Fibroblast of lung (primary cell): ENCODE measurements around the gene CCL20. TPM values are rescaled to one million over a fixed set of nuclear protein-coding genes. Genes with fewer than 3 reads are reported as not detected.

Source experiments
- DNase-seq, 2 donors: peaks; one replicate each; pipeline versions ENCODE4 v3.0.0 to v3.0.0-alpha.2; 2010; ENCODE audit warnings: low read depth in 2 of 2
- H2AFZ ChIP-seq: 2 replicates; pipeline ENCODE4 v1.5.1; 2012; ENCODE audit warnings: low read length, control low read depth, inconsistent platforms
- H3K27ac ChIP-seq: 2 replicates; pipeline ENCODE4 v1.5.1; 2011; ENCODE audit warnings: low read length, control low read depth; ENCODE audit not compliant: insufficient read depth
- H3K27me3 ChIP-seq: 2 replicates; pipeline ENCODE4 v1.5.1; 2011; ENCODE audit warnings: mild to moderate bottlenecking, low read length; ENCODE audit not compliant: control insufficient read depth, insufficient read depth
- H3K36me3 ChIP-seq: 2 replicates; pipeline ENCODE4 v1.5.1; 2011; ENCODE audit warnings: low read length; ENCODE audit not compliant: control insufficient read depth, insufficient read depth
- H3K4me1 ChIP-seq: 2 replicates; pipeline ENCODE4 v1.5.1; 2011; ENCODE audit warnings: low read length; ENCODE audit not compliant: control insufficient read depth, insufficient read depth; ENCODE audit errors: extremely low read depth
- H3K4me2 ChIP-seq: 2 replicates; pipeline ENCODE4 v1.5.1; 2011; ENCODE audit warnings: low read length, control low read depth; ENCODE audit not compliant: insufficient read depth; ENCODE audit errors: extremely low read depth
- H3K4me3 ChIP-seq, 4 experiments: fragments of 200-600 bp in 1 of 4; sonication (generic) in 1 of 4; replicated peaks in 1 of 4; 2 replicates each; pipeline ENCODE4 v1.5.1; 2011 to 2016; ENCODE audit warnings: low read length in 4 of 4, low read depth in 3 of 4, mild to moderate bottlenecking in 3 of 4, control low read depth in 2 of 4, inconsistent platforms in 1 of 4, mixed read lengths in 1 of 4; ENCODE audit not compliant: insufficient read depth in 1 of 4; ENCODE audit errors: control extremely low read depth in 1 of 4
- H3K79me2 ChIP-seq: 2 replicates; pipeline ENCODE4 v1.5.1; 2012; ENCODE audit warnings: mild to moderate bottlenecking, low read length, inconsistent platforms; ENCODE audit not compliant: control insufficient read depth, insufficient read depth
- H3K9ac ChIP-seq: 2 replicates; pipeline ENCODE4 v1.5.1; 2011; ENCODE audit warnings: mild to moderate bottlenecking, low read length, control low read depth; ENCODE audit not compliant: insufficient read depth
- H3K9me3 ChIP-seq: 2 replicates; pipeline ENCODE4 v1.5.1; 2012; ENCODE audit warnings: low read depth, low read length; ENCODE audit not compliant: control insufficient read depth, insufficient read depth
- H4K20me1 ChIP-seq: 2 replicates; pipeline ENCODE4 v1.5.1; 2011; ENCODE audit warnings: low read length; ENCODE audit not compliant: control insufficient read depth, insufficient read depth; ENCODE audit errors: extremely low read depth
- EZH2 ChIP-seq: IDR thresholded peaks from 2 replicates; pipeline ENCODE4 v1.5.1; 2012; ENCODE audit warnings: low read length, control low read depth, mild to moderate bottlenecking; ENCODE audit errors: missing control alignments
- polyA plus RNA-seq, 2 donors: library from polyadenylated mRNA; depleted of rRNA in 1 of 2; stranded (reverse) in 1 of 2; unstranded in 1 of 2; fragments of >200 nt; gene quantifications; 2 replicates each; pipeline ENCODE4 v1.2.1, GENCODE V29; 2011 to 2012; ENCODE audit warnings: missing spikeins in 1 of 2
- total RNA-seq: library from RNA; depleted of rRNA; stranded (reverse); fragments of >200 nt; gene quantifications from 2 replicates; pipeline ENCODE4 v1.2.1, GENCODE V29; 2014
- TF ChIP-seq, protein P1 (sequence below), 2 donors: IDR thresholded peaks in 1 of 2; conservative IDR thresholded peaks in 1 of 2; 1 replicate in 1 of 2; 2 replicates in 1 of 2; pipeline ENCODE4 v1.5.1; 2011 to 2012; ENCODE audit warnings: low read length in 2 of 2, control low read depth in 1 of 2, inconsistent platforms in 1 of 2, low read depth in 1 of 2, mild to moderate bottlenecking in 1 of 2

CCL20 gene
- total and polyA plus RNA-seq, 2 donors (not counting 1 experiment from before 2014, with no cell fraction given) = 0.23 TPM; not detected in 1

DNA sequence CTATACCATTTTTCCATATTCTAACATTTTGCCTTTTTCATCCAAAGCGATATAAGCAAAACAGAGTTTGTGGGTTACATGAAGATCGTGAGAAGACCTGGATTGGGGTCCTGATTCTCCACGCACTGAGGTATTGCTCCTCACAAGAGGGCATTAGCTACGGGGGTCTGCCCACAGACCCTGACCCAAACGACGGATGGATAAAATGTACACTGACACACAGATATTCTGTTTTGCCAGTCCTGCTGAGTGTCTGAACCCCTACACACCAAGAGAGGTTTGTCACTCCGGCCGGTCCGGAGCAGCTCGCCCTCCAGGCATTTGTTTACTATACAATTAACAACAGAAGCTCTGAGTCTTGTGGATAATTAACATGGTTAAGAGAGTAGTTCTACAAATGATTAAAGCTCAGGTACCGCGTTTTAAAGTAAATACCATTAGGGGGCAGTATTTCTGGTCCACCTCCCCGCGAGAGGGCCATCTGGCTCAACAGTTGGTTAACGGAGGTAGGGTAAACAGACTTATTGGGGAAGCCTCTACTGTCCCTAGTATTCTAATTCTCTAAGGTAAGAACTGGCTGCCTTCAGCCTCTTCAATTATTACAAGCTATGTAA, 39.5 kb upstream of the CCL20 start:
- Histone ChIP-seq H3K4me1 (no peaks in the 10 kb centered on the region), H4K20me1 (no peaks in the 10 kb centered on the region), H3K27me3 (no peaks in the 10 kb centered on the region), H3K9ac (no peak overlapping the region), H3K4me2 (no peak overlapping the region), H2AFZ (no peak overlapping the region), H3K79me2 (no peaks in the 10 kb centered on the region), H3K36me3 (no peaks in the 10 kb centered on the region), H3K27ac (no peak overlapping the region), H3K4me3 (no peak overlapping the region), H3K9me3 (no peaks in the 10 kb centered on the region)
- TF ChIP-seq EZH2 = no peak
- TF ChIP-seq, protein P1, sequence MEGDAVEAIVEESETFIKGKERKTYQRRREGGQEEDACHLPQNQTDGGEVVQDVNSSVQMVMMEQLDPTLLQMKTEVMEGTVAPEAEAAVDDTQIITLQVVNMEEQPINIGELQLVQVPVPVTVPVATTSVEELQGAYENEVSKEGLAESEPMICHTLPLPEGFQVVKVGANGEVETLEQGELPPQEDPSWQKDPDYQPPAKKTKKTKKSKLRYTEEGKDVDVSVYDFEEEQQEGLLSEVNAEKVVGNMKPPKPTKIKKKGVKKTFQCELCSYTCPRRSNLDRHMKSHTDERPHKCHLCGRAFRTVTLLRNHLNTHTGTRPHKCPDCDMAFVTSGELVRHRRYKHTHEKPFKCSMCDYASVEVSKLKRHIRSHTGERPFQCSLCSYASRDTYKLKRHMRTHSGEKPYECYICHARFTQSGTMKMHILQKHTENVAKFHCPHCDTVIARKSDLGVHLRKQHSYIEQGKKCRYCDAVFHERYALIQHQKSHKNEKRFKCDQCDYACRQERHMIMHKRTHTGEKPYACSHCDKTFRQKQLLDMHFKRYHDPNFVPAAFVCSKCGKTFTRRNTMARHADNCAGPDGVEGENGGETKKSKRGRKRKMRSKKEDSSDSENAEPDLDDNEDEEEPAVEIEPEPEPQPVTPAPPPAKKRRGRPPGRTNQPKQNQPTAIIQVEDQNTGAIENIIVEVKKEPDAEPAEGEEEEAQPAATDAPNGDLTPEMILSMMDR (conservative IDR thresholded peaks at IDR 0.05 in 1 of 2, IDR thresholded peaks at IDR 0.05 in 1 of 2; ENCODE audit: low read depth in 1 of 2, low read length in 2 of 2) = peak; percentile 17 to 24
- DNase-seq = no peak

DNA sequence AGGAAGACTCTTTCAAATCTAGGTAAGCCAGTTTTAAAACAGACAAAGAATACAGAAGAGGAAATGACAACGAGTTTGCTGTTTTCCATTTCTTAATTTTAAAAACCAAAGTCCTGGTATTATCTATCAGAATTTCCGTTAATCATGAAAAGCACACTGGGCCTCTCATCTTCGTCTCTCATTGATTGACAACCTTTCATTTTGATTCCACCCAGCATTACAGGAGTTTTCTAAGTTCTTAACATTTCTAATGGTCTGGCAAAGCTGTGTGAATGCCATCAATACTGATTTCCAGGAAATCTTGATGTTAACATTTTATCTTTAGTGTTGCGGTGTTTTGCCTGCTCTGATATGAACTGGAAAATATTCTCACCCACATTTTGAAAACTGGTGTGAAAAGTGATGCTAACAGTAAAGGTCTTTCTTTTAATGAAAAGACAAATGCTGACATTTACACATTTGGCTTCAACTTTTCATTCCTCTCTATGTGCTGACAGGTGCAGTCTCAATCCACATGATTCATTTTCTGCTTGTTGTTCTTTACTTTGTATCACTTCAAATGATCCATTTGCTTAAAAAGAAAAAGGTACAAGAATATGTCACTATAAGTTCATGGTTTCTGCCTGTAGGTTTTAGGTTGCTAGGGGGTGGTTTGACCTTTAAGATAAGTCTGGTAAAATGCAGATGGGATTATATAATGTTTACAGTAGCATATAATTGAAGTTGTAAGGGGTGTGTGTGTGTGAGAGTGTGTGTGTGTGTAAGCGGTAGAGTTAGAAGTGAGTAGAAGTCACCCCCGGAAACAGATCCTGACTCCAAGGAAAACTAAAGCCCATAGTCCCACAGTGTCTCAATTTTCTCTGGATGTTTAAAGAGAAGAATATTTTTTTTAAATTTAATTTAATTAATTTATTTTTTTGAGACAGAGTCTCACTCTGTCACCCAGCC, 38.5 kb upstream of the CCL20 start:
- H3K36me3 ChIP-seq = no peaks in the 10 kb centered on the region

More for the DNA sequence above, 38.5 kb upstream of the CCL20 start:
- H4K20me1 ChIP-seq = no peaks in the 10 kb centered on the region
- H3K9ac ChIP-seq = no peak overlapping the region
- no peak overlapping the region for H3K4me3 ChIP-seq
- H3K4me2 ChIP-seq = no peak overlapping the region
- no peaks in the 10 kb centered on the region for H3K27me3 ChIP-seq
- no peak overlapping the region for H3K27ac ChIP-seq
- H3K4me1 ChIP-seq = no peaks in the 10 kb centered on the region
- no peaks in the 10 kb centered on the region for H3K9me3 ChIP-seq
- no peak overlapping the region for H2AFZ ChIP-seq
- TF ChIP-seq, protein P1 (conservative IDR thresholded peaks at IDR 0.05 in 1 of 2, IDR thresholded peaks at IDR 0.05 in 1 of 2; ENCODE audit: low read depth in 1 of 2, low read length in 2 of 2) = no peak
- TF ChIP-seq EZH2 = no peak
- no peaks in the 10 kb centered on the region for H3K79me2 ChIP-seq
- no peak for DNase-seq
